ENCODE results near the gene GALK1.
"Not testable (repeated sequence)": the region's sequence is repeated elsewhere in the genome, so short reads cannot be mapped to it uniquely, and the experiment has no call there.

GALK1 gene

DNA sequence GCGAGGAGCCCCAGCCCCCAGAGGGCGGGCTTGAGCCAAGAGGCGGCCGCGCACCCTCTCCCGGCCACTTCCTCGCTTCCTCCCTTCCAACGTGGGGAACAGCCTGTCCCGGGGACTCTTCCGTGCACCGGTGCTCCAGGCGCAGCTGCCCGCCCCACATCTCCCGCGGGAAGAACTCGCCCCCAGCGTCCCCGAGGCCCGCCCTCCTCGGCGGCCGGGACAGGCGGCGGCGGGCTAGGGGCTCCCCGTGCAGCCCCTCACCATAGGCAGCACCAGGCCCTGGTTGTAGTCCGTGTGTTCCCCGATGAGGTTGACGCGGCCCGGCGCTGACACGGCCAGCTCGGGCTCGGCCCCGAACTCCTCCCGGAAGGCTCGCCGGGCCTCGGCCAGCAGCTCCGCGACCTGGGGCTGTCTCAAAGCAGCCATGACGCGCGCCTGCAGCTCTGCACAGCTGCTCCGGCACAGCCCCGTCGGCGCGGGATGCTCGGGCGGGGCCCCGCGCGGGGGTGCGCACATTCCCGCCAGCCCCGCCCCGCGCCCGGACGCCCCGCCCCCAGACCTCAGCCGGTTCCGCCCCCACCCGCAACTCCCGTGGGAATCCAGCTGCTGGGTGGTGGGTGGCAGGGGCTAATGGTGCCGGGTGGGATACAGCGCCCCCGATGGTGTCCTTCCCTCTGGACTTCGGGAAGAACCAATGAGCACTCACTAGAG lies at the start of gene GALK1:
GALK1 (minus strand) TSS at position 482 of the 711 bp plus-strand sequence; CDS start at position 426, 56 bp downstream.
- DNase-seq (ENCODE audit: low read depth in 2 of 2), result peak; percentile 43 to 46

DNA sequence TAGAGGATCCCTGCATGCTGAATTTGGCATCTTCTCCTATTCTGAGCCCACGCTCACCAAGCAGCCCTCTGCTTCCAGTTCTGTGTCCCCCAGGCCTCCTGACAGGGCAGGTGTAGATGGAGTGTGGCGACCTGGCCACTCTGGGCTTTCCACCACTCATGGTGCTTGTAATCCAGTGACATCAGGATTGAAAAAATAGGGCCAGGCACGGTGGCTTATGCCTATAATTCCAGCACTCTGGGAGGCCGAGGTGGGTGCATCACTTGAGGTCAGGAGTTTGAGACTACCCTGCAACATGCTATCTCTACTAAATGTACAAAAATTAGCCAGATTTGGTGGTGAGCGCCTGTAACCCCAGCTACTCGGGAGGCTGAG lies 49.0 kb upstream of the GALK1 start:
- DNase-seq (ENCODE audit: low read depth in 2 of 2), result no peak

GRCh38 chr17:75813081-75814020 lies 48.4 kb upstream of the GALK1 start:
- DNase-seq (ENCODE audit: low read depth in 2 of 2), result no peak

GRCh38 chr17:75812096-75813013 lies 47.4 kb upstream of the GALK1 start:
- no peak for DNase-seq (ENCODE audit: low read depth in 2 of 2)

- no peak for DNase-seq (ENCODE audit: low read depth in 2 of 2)
Measured at GRCh38 chr17:75811174-75811573, 46.2 kb upstream of the GALK1 start.

DNA sequence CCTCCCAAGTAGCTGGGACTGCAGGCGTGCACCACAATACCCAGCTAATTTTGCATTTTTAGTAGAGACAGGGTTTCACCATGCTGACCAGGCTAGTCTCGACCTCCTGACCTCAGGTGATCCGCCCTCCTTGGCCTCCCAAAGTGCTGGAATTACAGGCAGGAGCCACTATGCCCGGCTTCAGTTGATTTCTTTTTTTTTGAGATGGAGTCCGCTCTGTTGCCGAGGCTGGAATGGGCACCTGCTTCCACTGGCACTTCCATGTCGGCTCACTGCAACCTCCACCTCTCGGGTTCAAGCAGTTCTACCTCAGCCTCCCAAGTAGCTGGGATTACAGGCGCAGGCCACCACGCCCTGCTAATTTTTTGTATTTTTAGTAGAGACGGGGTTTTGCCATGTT lies 45.8 kb upstream of the GALK1 start:
- not testable (repeated sequence) for DNase-seq (ENCODE audit: low read depth in 2 of 2)

- DNase-seq (ENCODE audit: low read depth in 2 of 2), result no peak
Measured at GRCh38 chr17:75810216-75810615, 45.2 kb upstream of the GALK1 start.

DNA sequence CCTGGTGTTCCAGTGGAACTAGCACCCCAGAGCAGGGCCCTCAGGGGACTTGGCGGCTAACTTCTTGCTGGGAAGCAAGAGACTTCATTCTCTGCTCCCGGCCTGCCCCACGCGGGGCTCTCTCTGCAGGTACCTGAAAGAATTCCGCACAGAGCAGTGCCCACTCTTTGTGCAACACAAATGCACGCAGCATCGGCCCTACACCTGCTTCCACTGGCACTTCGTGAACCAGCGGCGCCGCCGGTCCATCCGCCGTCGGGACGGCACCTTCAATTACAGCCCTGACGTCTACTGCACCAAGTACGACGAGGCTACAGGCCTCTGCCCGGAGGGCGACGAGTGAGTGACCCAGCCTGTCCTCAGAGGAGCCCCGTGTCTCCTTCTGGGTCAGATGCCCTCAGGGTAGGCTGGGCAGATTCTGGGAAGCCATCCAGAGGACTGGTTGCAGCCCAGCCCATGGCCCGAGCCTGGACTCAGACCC lies 44.7 kb upstream of the GALK1 start:
- DNase-seq (ENCODE audit: low read depth in 2 of 2), result no peak

DNA sequence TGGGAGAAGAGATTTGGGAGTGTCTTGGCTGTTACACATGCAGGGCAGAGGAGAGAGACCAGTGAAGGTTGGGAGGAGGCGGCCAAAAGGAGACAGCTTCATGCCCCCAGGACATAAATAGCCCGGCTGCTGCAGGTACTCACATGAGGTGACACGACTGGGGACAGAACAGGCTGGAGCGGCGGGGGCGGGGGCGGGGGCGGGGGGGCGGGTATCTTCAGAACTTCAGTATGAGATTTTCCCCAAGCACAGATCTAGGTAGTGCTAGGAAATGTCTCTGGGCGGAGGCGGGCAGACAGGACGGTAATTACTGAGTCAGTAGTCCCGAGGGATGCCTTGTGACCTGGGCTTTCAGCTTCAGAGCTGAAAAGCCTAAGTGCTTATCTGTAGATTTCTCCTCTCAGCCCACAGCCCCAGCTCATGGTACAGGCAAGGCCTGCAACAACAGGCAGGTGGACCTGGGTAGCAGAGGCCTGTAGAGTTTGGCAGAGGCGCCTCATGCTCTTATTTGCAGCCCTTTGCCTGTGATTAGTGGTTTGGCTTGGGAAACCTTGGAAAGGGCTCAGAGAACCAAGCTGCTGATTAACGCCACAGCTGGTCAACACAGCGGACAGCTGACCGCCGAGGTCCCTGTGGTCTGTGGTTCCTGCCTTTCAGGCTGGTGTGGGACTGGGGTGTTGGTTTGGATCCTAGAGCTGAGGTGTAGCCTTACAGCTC lies 44.1 kb upstream of the GALK1 start:
- no peak for DNase-seq (ENCODE audit: low read depth in 2 of 2)

GRCh38 chr17:75808549-75808904 lies 43.5 kb upstream of the GALK1 start:
- DNase-seq (ENCODE audit: low read depth in 2 of 2), result no peak

DNA sequence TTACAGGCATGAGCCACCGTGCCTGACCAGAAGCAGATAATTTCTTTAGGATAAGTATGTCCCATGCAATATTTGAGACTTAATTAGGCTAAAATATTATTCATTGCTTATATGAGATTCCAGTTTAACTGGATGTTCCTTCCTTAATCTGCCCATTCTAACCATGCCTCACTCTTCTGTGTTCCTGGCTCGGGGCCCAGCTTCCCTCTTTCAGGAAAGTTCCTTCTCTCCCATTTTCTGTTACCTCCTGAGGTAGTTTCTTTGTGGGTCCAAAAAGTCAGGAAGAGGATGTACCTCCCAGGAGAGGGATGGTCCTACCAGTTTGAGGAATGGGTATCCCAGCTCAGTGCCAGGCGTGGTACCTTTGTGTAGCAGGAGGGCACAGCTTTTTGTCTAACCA lies 42.9 kb upstream of the GALK1 start:
- DNase-seq (ENCODE audit: low read depth in 2 of 2), result no peak

- DNase-seq (ENCODE audit: low read depth in 2 of 2), result no peak
Measured at GRCh38 chr17:75806822-75807500, 42.0 kb upstream of the GALK1 start.

DNA sequence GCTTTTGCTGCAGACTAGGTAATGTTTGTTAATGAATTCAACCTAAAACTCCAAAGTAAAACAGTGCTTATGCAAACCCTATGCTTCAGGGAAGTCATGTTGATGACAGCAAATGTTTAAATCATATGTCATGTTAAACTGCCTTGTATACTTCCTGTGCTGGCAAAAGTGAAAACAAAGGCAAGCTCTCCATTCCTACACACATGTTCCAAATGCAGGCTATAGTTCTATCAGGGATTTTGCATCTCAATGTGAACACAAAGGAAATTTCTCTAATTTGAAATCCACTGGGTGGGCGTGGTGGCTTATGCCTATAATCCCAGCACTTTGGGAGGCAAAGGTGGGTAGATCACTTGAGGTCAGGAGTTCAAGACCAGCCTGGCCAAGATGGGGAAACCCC lies 38.9 kb upstream of the GALK1 start:
- DNase-seq (ENCODE audit: low read depth in 2 of 2), result no peak

GRCh38 chr17:75799402-75799801 lies 34.4 kb upstream of the GALK1 start:
- no peak for DNase-seq (ENCODE audit: low read depth in 2 of 2)

GRCh38 chr17:75795820-75796607 lies 31.0 kb upstream of the GALK1 start:
- no peak for DNase-seq (ENCODE audit: low read depth in 2 of 2)

DNA sequence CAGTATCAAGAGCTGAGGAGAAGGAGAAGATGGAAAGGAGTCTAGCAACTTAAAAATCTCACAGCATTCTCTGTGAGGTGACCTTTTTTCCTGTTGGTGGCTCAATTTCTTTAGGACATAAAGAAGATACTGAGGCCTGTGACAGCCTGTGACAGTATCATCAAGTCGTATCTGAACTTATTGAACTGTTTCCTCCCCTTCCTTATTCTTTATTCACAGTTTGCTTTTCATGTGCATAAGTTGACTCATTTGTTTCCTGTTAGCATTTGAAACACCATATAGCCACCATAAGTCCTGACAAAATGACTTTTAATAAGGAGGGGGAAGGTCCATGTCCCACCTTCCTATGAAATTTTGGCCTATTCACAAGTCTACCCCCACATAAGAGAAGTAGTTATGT lies 28.5 kb upstream of the GALK1 start:
- DNase-seq (ENCODE audit: low read depth in 2 of 2), result no peak

- DNase-seq (ENCODE audit: low read depth in 2 of 2), result no peak
Measured at GRCh38 chr17:75791254-75791653, 26.3 kb upstream of the GALK1 start.

DNA sequence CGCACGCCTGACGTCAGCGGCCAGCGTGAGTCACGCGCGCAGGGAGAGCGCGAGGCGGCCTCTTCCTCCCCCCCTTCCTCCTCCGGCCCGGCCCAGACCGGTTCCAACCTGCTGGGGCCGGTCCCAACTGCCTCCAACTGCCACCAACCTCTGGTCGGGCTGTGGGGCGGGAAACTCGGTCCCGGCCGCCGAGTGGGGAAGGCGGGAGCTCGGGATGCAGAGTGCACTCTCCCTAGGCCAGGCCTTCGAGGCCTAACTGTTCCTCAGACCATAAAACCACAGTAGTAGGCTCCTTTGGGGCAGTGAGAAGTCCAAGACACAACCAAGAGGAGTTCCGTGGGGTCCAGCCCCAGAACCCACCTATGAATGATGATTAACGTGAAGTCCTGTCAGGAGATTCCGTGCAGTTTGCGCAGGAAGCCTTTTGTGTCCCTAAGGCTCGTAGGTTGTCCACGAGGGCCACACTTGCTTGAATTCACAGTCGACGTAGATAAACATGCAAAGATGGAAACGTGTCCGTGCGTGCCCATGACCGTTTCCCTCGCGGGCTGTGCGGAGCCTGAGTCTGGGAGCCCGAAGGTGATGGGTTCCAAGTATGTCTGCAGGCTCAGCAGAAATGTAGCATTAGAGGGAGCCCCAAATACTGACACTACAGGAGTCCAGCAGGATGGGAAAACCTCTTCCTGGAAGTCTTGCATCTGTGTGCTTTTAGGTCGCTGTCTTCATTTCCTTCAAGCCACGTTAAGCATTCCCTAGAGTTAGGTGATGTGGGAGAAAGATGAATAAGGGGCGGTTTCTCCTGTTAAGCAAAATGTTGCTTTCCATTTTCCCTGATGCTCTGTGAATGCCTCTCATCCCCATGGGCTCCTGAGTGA lies 20.3 kb upstream of the GALK1 start:
- peak; percentile 75 to 77 for DNase-seq (ENCODE audit: low read depth in 2 of 2)
